ENCODE measurements around the gene XYLT1. TPM values are rescaled to one million over a fixed set of nuclear protein-coding genes. Genes with fewer than 3 reads are reported as not detected.

The XYLT1 gene
- total RNA-seq, 1 donor from 2014 or later, result 9.4 TPM

DNA sequence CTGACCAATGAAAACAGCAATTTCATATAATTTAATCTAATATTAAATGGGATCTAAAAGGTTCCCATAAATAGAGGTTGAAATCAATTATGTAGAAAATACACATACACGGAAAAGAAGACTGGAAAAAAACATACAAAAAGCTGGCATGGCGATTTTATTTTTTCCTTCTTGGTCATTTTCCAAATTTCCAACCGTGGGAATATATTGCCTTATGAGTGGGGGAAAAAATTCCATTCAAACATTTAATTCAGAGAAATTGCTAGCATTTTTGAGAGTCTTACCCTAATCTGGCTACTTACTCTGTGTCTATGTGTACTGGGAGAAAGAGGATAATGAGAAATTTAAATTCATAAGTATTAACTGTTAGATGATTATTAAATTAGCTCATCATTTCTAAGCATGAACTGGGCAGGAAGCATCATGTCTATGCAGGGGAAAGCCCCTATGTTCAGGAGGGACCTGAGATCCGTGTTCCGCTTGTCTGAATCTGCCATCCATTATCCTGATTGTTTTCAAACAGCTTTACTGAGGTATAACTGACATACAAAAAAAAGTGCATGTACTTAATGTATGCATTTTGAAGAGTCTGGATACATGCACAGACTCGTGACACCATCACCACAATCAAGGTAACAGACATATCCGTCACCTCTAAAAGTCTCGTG is 145.2 kb downstream of the XYLT1 start:
- H3K4me3 ChIP-seq (ENCODE audit: low read length in 3 of 3), result no peak overlapping the region
- no peak overlapping the region for H3K27ac ChIP-seq (ENCODE audit: low read depth, low read length)
- no peaks in the 10 kb centered on the region for H3K36me3 ChIP-seq (ENCODE audit: control insufficient read depth in 3 of 3, insufficient read depth in 3 of 3, low read length in 3 of 3)
- H3K9me3 ChIP-seq (ENCODE audit: control insufficient read depth in 3 of 3, low read length in 3 of 3), result no peaks in the 10 kb centered on the region
- peaks cover 3 to 11% (median 3%) of the 10 kb centered on the region in 3 donors for H3K4me1 ChIP-seq (ENCODE audit: control insufficient read depth in 3 of 3, insufficient read depth in 3 of 3, low read length in 3 of 3)
- H3K9ac ChIP-seq (ENCODE audit: low read depth in 1 of 3, low read length in 3 of 3), result no peak overlapping the region
- H3K27me3 ChIP-seq (ENCODE audit: control insufficient read depth in 3 of 3, insufficient read depth in 3 of 3, low read length in 3 of 3), result no peaks in the 10 kb centered on the region

- Histone ChIP-seq H3K4me1 (ENCODE audit: control insufficient read depth in 3 of 3, insufficient read depth in 3 of 3, low read length in 3 of 3) (peaks cover 1 to 7% (median 3%) of the 10 kb centered on the region in 3 donors), H3K4me3 (ENCODE audit: low read length in 3 of 3) (no peak overlapping the region), H3K27ac (ENCODE audit: low read depth, low read length) (no peak overlapping the region), H3K36me3 (ENCODE audit: control insufficient read depth in 3 of 3, insufficient read depth in 3 of 3, low read length in 3 of 3) (no peaks in the 10 kb centered on the region), H3K27me3 (ENCODE audit: control insufficient read depth in 3 of 3, insufficient read depth in 3 of 3, low read length in 3 of 3) (no peaks in the 10 kb centered on the region), H3K9me3 (ENCODE audit: control insufficient read depth in 3 of 3, low read length in 3 of 3) (no peaks in the 10 kb centered on the region), H3K9ac (ENCODE audit: low read depth in 1 of 3, low read length in 3 of 3) (no peak overlapping the region)
Measured at GRCh38 chr16:17324451-17324850, 146.3 kb downstream of the XYLT1 start.

DNA sequence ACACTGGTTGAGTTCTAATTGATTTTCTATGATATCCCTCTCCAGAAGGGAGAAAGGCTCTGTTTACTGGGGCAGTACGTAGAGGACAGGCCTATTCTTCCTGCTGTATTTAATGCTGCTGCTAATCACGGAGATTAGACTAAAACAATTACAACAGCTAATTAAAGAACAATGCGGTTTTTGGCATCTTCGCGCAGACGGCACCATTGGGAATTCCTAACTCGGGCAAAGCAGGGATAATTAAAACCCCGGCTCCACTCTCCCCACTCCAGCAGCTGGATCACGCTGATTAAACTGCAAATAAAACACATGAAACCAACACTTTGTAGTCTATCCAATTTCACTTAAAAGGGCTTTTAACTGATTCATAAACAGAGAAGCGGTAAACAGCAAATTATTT is 147.6 kb downstream of the XYLT1 start:
- Histone ChIP-seq H3K4me1 (ENCODE audit: control insufficient read depth in 3 of 3, insufficient read depth in 3 of 3, low read length in 3 of 3) (peaks cover 0 to 3% (median 2%) of the 10 kb centered on the region in 3 donors), H3K4me3 (ENCODE audit: low read length in 3 of 3) (no peak overlapping the region), H3K27ac (ENCODE audit: low read depth, low read length) (no peak overlapping the region), H3K9ac (ENCODE audit: low read depth in 1 of 3, low read length in 3 of 3) (no peak overlapping the region), H3K27me3 (ENCODE audit: control insufficient read depth in 3 of 3, insufficient read depth in 3 of 3, low read length in 3 of 3) (no peaks in the 10 kb centered on the region), H3K9me3 (ENCODE audit: control insufficient read depth in 3 of 3, low read length in 3 of 3) (no peaks in the 10 kb centered on the region), H3K36me3 (ENCODE audit: control insufficient read depth in 3 of 3, insufficient read depth in 3 of 3, low read length in 3 of 3) (no peaks in the 10 kb centered on the region)

DNA sequence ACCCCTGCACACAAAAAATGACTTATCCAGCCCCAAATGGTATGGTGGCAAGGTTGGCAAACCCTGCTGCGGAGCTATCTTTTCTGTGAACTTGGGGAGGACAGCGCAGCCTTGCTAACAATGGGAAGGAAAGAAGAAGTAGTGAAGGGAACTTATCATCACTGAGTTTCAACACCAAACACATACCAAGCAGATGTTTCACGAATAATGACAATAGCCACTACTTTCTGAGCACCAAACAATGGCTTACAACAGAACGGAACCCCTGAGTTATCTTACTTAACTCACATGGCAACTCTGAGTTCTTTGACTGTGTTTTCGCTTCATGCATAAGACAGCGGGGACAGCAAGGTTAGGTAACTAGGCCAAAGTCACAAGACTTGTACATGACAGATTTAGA is 148.9 kb downstream of the XYLT1 start:
- no peaks in the 10 kb centered on the region for H3K27me3 ChIP-seq (ENCODE audit: control insufficient read depth in 3 of 3, insufficient read depth in 3 of 3, low read length in 3 of 3)
- H3K27ac ChIP-seq (ENCODE audit: low read depth, low read length), result no peak overlapping the region
- peaks cover 0 to 3% (median 2%) of the 10 kb centered on the region in 3 donors for H3K4me1 ChIP-seq (ENCODE audit: control insufficient read depth in 3 of 3, insufficient read depth in 3 of 3, low read length in 3 of 3)
- no peak overlapping the region for H3K9ac ChIP-seq (ENCODE audit: low read depth in 1 of 3, low read length in 3 of 3)
- H3K9me3 ChIP-seq (ENCODE audit: control insufficient read depth in 3 of 3, low read length in 3 of 3), result no peaks in the 10 kb centered on the region
- no peak overlapping the region for H3K4me3 ChIP-seq (ENCODE audit: low read length in 3 of 3)
- no peaks in the 10 kb centered on the region for H3K36me3 ChIP-seq (ENCODE audit: control insufficient read depth in 3 of 3, insufficient read depth in 3 of 3, low read length in 3 of 3)

GRCh38 chr16:17320009-17320408 is 150.8 kb downstream of the XYLT1 start:
- no peaks in the 10 kb centered on the region for H3K9me3 ChIP-seq (ENCODE audit: control insufficient read depth in 3 of 3, low read length in 3 of 3)

DNA sequence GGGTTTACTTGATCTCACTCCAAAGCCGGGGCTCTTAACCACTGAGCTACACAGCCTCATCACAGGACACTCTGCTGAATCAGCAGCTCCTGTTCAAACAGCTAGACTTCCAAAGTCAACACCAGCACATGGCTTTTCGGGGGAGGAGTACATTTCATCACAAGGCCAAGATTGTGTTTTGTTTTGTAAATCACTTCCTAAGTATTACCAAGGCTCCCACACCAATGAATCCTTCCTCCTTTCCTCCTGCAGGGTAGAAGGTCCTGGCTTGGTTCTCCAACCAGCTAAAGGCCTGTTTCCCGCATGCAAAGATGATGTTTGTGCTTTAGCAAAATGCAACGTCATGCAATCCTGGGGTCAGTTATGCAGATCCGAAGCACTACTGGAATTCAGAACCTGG is 152.5 kb downstream of the XYLT1 start:
- Histone ChIP-seq H3K9me3 (ENCODE audit: control insufficient read depth in 3 of 3, low read length in 3 of 3) (no peaks in the 10 kb centered on the region), H3K27ac (ENCODE audit: low read depth, low read length) (no peak overlapping the region), H3K4me3 (ENCODE audit: low read length in 3 of 3) (no peak overlapping the region), H3K36me3 (ENCODE audit: control insufficient read depth in 3 of 3, insufficient read depth in 3 of 3, low read length in 3 of 3) (no peaks in the 10 kb centered on the region), H3K4me1 (ENCODE audit: control insufficient read depth in 3 of 3, insufficient read depth in 3 of 3, low read length in 3 of 3) (peaks cover 0 to 5% (median 4%) of the 10 kb centered on the region in 3 donors), H3K9ac (ENCODE audit: low read depth in 1 of 3, low read length in 3 of 3) (no peak overlapping the region), H3K27me3 (ENCODE audit: control insufficient read depth in 3 of 3, insufficient read depth in 3 of 3, low read length in 3 of 3) (no peaks in the 10 kb centered on the region)

More at GRCh38 chr16:17320009-17320408, 150.8 kb downstream of the XYLT1 start:
- Histone ChIP-seq H3K4me1 (ENCODE audit: control insufficient read depth in 3 of 3, insufficient read depth in 3 of 3, low read length in 3 of 3) (peaks cover 0 to 3% (median 2%) of the 10 kb centered on the region in 3 donors), H3K9ac (ENCODE audit: low read depth in 1 of 3, low read length in 3 of 3) (no peak overlapping the region), H3K36me3 (ENCODE audit: control insufficient read depth in 3 of 3, insufficient read depth in 3 of 3, low read length in 3 of 3) (no peaks in the 10 kb centered on the region), H3K27me3 (ENCODE audit: control insufficient read depth in 3 of 3, insufficient read depth in 3 of 3, low read length in 3 of 3) (no peaks in the 10 kb centered on the region), H3K27ac (ENCODE audit: low read depth, low read length) (no peak overlapping the region), H3K4me3 (ENCODE audit: low read length in 3 of 3) (no peak overlapping the region)

- Histone ChIP-seq H3K4me1 (ENCODE audit: control insufficient read depth in 3 of 3, insufficient read depth in 3 of 3, low read length in 3 of 3) (peaks cover 3 to 7% (median 6%) of the 10 kb centered on the region in 3 donors), H3K27ac (ENCODE audit: low read depth, low read length) (no peak overlapping the region), H3K36me3 (ENCODE audit: control insufficient read depth in 3 of 3, insufficient read depth in 3 of 3, low read length in 3 of 3) (no peaks in the 10 kb centered on the region), H3K27me3 (ENCODE audit: control insufficient read depth in 3 of 3, insufficient read depth in 3 of 3, low read length in 3 of 3) (no peaks in the 10 kb centered on the region), H3K9me3 (ENCODE audit: control insufficient read depth in 3 of 3, low read length in 3 of 3) (no peaks in the 10 kb centered on the region), H3K9ac (ENCODE audit: low read depth in 1 of 3, low read length in 3 of 3) (no peak overlapping the region), H3K4me3 (ENCODE audit: low read length in 3 of 3) (no peak overlapping the region)
Measured at GRCh38 chr16:17316005-17316404, 154.8 kb downstream of the XYLT1 start.

DNA sequence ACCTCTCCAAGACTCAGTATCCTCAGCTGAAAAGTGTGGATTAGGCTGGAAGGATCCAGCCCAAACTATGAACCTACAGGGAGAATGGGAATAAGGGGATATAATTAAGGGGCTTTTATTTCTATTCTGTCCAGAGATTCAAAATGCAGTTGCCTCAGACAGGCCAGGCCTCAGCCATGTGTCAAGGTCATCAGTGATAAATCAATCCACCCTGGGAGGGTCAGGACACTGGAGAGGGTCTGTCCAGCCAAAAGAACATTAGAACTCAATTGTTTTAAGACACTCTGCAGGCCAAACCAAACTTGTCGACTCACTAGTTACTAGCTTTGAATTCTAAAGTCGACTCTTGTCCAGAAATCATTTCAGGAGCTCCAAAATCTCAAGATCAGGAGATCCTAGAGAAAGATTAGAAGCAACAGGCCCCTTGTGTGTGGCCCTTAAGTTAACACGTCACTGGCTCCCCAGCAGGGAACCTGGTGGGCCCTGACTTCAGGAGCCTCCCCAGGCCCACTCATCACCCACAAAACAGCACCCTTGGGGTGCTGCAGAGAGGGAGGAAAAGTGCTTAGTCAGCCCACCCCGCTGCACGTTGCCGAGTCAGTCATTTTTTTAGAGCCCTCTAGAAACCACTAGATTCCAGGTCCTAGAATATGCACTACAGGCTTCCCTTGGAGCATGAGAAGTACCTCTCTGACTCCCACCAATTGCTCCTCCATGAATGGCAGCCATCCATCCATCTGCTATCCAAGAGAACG is 156.8 kb downstream of the XYLT1 start:
- peaks cover 3 to 7% (median 6%) of the 10 kb centered on the region in 3 donors for H3K4me1 ChIP-seq (ENCODE audit: control insufficient read depth in 3 of 3, insufficient read depth in 3 of 3, low read length in 3 of 3)
- no peaks in the 10 kb centered on the region for H3K9me3 ChIP-seq (ENCODE audit: control insufficient read depth in 3 of 3, low read length in 3 of 3)
- no peaks in the 10 kb centered on the region for H3K36me3 ChIP-seq (ENCODE audit: control insufficient read depth in 3 of 3, insufficient read depth in 3 of 3, low read length in 3 of 3)
- H3K27ac ChIP-seq (ENCODE audit: low read depth, low read length), result peak overlapping the region; percentile 44
- H3K9ac ChIP-seq (ENCODE audit: low read depth in 1 of 3, low read length in 3 of 3), result no peak overlapping the region
- no peak overlapping the region for H3K4me3 ChIP-seq (ENCODE audit: low read length in 3 of 3)
- H3K27me3 ChIP-seq (ENCODE audit: control insufficient read depth in 3 of 3, insufficient read depth in 3 of 3, low read length in 3 of 3), result no peaks in the 10 kb centered on the region

GRCh38 chr16:17313085-17313611 is 157.6 kb downstream of the XYLT1 start:
- Histone ChIP-seq H3K9me3 (ENCODE audit: control insufficient read depth in 3 of 3, low read length in 3 of 3) (no peaks in the 10 kb centered on the region), H3K27ac (ENCODE audit: low read depth, low read length) (peak overlapping the region; percentile 45), H3K27me3 (ENCODE audit: control insufficient read depth in 3 of 3, insufficient read depth in 3 of 3, low read length in 3 of 3) (no peaks in the 10 kb centered on the region)

More at GRCh38 chr16:17313085-17313611, 157.6 kb downstream of the XYLT1 start:
- Histone ChIP-seq H3K36me3 (ENCODE audit: control insufficient read depth in 3 of 3, insufficient read depth in 3 of 3, low read length in 3 of 3) (no peaks in the 10 kb centered on the region), H3K9ac (ENCODE audit: low read depth in 1 of 3, low read length in 3 of 3) (peak overlapping the region in 1 of 3 donors; percentile 25), H3K4me3 (ENCODE audit: low read length in 3 of 3) (no peak overlapping the region), H3K4me1 (ENCODE audit: control insufficient read depth in 3 of 3, insufficient read depth in 3 of 3, low read length in 3 of 3) (peaks cover 3 to 7% (median 6%) of the 10 kb centered on the region in 3 donors)
